TTC549 (cell line): ENCODE measurements around the gene SPINK8.
"Not testable (repeated sequence)": the region's sequence is repeated elsewhere in the genome, so short reads cannot be mapped to it uniquely, and the experiment has no call there.

Source experiments
- FAIRE-seq: peaks from 2 replicates; lab custom pipeline; 2012; peaks lifted over from hg19 to GRCh38; lab: Jason Lieb, UNC

Gene SPINK8

DNA sequence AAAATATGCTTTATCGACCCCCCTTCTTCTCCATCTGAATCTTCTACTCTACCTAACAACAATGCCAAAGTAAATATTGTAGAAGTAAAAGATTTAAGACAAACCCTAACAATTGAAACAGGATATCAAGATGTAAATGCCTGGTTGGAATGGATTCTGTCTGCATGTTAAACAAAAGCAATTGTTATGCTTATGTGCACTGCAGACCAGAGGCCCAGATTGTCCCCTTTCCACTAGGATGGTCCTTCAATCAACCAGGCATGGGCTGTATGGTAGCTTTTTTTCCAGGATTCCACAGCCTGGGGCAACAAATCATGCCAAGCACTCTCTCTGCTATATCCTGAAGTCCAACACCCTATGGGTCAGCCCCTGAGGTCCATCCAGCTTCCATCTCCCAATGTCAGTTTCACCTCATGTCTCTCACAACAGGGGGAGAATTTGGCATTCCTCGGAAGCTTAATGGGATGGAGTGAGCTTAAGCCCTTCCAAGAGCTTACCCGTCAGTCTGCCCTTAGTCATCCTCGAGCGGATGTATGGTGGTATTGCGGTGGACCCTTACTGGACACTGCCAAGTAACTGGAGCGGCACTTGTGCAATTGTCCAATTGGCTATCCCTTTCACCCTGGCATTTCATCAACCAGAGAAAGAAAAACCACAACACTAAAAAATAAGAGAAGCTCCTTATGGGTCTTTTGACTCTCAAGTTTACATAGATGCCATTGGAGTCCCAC is 56.4 kb downstream of the SPINK8 start:
- FAIRE-seq = no peak

DNA sequence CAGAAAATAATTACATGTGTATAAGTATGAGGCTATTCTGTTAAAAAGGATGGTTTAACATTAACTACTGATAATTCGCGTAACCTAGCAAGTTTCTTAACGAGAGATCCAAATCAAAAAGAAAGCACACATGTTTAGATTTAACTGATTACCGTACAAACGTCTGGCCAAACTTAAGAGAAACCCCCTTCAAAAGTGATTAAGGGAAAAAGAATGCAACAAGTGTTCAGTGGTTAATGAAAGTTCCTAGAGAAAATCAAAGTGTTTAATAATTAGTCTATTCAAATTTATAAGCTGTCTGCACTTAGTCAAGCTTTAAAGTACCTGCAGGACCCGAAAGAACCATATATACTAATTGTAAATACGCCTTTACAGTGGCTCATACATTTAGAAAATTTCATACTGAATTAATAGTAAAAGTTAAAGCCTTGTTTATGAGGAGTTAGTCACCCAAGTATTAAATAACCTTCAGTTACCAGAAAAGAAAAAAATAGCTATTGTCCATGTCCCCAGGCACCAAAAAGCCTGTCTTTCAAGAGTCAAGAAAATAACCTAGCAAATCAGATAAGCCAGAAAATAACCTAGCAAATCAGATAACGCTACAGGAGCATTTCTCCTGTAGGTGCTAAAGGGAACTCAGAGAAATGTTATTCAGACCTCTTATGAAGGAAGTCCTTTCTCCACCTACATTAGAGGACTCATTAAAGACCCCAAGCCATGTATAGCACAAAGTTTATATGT is 58.0 kb downstream of the SPINK8 start:
- no peak for FAIRE-seq

DNA sequence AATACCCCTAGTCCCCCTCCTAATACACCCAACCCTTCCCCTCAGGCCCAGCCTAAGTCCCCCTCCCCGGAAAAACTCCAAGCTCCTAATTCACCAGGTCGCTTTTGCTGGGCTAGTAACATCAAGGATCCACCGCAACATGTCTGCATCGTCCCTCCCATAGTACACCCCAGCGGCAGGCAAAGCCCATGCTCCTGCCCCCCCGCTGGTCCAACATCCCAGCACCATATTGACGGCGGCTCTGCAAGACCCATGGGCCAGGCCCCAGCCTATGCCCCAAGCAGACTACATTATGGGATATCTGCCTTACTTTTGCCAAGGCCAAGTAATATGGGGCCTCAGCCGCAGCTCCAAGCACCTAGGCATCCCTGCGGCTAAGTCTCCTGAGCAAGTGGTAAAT is 59.0 kb downstream of the SPINK8 start:
- no peak for FAIRE-seq

DNA sequence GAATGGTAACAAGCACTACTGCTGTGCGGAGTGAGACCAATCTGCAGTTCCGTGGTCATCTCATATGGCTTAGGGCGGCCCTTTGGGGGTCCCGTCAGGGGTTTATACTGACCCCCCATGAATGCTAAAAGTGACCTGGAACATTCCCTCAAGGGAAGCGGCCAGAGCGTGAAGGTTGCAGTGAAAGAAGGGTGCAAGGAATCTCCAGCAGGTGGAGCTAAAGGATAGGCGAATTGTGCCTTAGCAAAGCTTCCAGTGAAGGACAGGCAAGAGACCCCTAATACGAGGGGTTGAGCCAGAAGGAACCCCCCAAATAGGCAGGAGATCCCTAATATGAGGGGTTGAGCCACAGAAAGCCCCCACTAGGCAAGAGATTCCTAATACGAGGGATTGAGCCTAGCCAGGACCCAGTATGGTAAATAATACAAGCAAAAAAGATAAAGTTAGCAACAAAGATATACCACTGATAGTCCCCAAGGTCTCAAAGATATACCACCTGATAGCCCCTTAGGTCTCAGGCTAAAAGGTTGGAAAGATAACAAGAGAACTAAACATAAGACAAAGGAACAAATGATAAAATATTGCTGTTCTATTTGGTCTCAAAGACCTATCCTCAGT is 59.8 kb downstream of the SPINK8 start:
- FAIRE-seq = no peak

DNA sequence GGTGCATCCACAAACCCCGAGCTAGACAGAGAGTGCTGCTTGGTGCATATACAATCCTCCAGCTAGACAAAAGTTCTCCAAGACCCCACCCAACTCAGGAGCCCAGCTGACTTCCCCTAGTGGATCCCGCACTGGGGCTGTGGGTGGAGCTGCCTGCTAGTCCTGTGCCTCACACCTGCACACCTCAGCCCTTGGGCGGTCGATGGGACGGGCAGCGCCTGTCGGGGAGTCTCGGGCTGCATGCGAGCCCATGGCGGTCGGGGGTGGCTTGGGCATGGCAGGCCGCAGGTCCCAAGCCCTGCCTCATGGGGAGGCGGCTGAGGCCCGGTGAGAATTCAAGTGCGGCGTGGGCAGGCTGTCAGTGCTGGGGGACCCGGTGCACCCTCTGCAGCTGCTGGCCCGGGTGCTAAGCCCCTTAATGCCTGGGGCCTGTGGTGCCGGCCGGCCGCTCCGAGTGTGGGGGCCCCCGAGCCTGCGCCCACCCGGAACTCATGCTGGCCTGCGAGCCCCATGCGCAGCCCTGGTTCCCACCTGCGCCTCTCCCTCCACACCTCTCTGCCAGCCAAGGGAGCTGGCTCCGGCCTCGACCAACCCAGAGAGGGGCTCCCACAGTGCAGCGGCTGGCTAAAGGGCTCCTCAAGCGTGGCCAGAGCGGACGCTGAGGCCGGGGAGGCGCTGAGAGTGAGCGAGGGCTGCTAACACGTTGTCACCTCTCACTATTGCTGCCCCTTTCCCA is 61.5 kb downstream of the SPINK8 start:
- FAIRE-seq = no peak

DNA sequence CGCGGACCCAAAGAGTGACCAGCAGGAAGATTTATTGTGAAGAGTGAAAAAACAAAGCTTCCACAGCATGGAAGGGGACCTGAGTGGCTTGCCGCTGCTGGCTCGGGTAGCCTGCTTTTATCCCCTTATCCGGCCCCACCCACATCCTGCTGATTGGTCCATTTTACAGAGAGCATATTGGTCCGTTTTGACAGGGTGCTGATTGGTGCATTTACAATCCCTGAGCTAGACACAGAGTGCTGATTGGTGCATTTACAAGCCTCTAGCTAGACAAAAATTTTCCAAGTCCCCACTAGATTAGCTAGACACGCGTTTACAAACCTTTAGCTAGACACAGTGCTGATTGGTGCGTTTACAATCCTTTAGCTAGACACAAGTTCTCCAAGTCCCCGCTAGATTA is 62.2 kb downstream of the SPINK8 start:
- not testable (repeated sequence) for FAIRE-seq

DNA sequence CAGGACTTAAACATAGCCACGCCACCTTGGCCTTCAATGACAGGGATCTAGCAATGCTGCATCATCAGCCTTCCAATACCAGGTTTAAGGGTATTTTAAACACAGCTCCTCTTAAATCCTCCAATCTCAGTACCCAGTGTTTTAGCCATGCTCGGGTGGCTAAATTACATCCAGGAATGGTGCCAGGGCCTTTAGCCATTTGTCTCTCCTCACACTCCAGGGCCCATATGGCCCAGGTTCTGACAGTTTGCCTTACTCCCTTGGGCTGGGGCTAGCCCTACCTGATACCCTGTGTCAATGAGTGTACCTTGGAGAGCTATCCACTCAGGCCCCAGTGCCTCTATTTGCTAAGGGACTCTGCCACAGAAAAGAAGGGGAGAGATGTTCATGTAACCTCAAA is 63.2 kb downstream of the SPINK8 start:
- FAIRE-seq = no peak

DNA sequence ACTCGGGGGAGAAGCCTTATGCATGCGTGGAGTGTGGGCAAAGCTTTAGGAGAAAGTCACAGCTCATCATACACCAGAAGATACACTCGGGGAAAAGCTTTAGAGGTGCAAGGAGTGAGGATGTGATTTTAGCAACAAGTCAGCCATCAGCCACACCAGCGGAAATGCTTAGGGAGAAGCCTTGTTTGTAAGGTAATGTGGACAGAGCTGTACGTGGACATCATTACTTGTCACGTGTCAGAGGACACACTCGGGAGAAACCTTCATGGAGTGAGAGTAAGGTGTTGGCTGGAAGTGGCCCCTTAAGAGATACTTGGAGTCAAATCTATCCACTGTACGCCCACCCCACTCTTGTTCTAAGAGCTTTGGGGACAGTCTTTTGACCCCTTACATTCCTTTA is 63.9 kb downstream of the SPINK8 start:
- FAIRE-seq = no peak

DNA sequence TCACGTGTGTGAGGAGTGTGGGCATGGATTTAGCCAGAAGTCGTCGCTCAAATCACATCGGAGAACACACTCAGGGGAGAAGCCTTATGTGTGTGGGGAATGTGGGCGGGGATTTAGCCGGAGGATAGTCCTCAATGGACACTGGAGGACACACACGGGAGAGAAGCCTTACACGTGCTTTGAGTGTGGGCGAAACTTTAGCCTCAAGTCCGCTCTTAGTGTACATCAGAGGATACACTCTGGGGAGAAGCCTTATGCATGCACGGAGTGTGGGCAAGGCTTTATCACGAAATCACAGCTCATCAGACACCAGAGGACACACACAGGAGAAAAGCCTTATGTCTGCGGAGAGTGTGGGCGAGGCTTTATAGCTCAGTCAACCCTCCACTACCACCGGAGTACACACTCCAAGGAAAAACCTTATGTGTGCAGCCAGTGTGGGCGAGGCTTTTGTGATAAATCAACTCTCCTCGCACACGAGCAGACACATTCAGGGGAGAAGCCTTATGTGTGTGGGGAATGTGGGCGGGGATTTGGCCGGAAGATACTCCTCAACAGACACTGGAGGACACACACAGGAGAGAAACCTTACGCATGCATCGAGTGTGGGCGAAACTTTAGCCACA is 64.4 kb downstream of the SPINK8 start:
- no peak for FAIRE-seq

DNA sequence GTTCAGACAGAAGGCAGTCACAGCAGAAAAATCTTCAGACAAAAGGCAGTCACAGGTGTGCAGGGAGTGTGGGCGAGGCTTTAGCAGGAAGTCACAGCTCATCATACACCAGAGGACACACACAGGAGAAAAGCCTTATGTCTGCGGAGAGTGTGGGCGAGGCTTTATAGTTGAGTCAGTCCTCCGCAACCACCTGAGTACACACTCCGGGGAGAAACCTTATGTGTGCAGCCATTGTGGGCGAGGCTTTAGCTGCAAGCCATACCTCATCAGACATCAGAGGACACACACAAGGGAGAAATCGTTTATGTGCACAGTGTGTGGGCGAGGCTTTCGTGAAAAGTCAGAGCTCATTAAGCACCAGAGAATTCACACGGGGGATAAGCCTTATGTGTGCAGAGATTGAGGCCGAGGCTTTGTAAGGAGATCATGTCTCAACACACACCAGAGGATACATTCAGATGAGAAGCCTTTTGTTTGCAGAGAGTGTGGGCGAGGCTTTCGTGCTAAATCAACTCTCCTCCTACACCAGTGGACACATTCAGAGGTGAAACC is 65.0 kb downstream of the SPINK8 start:
- FAIRE-seq = no peak

DNA sequence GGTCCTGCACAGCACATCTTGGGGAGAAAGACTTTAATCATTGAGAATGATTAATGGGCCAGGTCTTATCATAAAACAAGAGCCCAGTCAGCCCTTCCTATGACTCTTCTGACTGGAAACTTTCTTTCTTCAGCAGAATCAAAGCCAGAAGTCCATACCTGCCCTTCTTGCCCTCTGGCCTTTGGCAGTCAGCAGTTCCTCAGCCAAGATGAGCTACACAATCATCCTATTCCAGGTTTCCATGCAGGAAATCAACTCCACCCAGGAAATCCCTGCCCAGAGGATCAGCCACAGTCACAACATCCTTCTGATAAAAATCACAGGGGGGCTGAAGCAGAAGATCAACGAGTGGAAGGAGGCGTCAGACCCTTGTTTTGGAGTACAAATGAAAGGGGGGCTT is 65.7 kb downstream of the SPINK8 start:
- FAIRE-seq = no peak

DNA sequence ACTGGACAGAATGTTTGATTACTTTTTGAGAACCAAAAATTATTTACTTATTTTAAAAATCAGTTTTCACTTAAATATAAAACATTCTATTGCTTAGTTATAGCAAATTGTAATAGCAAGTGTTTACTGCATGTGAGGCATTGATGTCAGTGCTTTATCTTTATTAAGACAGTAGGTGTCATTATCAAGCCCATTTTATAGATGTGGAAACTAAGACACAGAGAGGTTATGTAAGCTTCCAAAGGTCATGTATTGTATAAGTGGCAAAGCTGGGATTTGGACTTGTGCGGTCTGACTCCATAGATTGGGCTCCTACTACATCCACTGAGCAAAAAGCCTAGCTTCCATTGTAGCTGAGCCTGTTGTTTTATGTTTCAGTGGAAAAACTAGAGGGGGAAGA is 74.9 kb downstream of the SPINK8 start:
- FAIRE-seq = no peak
